DND-41 (cell line): ENCODE measurements around the gene PKP2.

Source experiments
- ATAC-seq: fragments of 200-7000 bp; cut with Tn5 transposase; 3 replicates; pipeline ENCODE4 v1.9.1; 2021; ENCODE audit warnings: low read depth; ENCODE audit not compliant: insufficient read depth
- DNase-seq: peaks from one replicate; pipeline ENCODE4 v3.0.0-alpha.2; 2020
- H2AFZ ChIP-seq: 2 replicates; pipeline ENCODE4 v1.6.0; 2012; ENCODE audit warnings: low read depth, low read length
- H3K27ac ChIP-seq: 2 replicates; pipeline ENCODE4 v1.5.1; 2012; ENCODE audit warnings: low read length, inconsistent platforms
- H3K27me3 ChIP-seq: fragments of 200-600 bp; sonication (generic); 2 replicates; pipeline ENCODE4 v1.6.0; 2012; ENCODE audit warnings: low read length, mild to moderate bottlenecking, inconsistent platforms; ENCODE audit not compliant: insufficient read depth, poor library complexity
- H3K36me3 ChIP-seq: 2 replicates; pipeline ENCODE4 v1.5.1; 2012; ENCODE audit warnings: low read length, inconsistent platforms; ENCODE audit not compliant: insufficient read depth
- H3K4me1 ChIP-seq: 2 replicates; pipeline ENCODE4 v1.5.1; 2012; ENCODE audit warnings: mild to moderate bottlenecking, low read length; ENCODE audit not compliant: insufficient read depth
- H3K4me2 ChIP-seq: 2 replicates; pipeline ENCODE4 v1.6.0; 2012; ENCODE audit warnings: mild to moderate bottlenecking, moderate library complexity, low read length, inconsistent platforms; ENCODE audit not compliant: insufficient read depth
- H3K4me3 ChIP-seq, 2 experiments: fragments of 200-600 bp in 1 of 2; shearing (Covaris generic) in 1 of 2; 2 replicates each; pipeline ENCODE4 v1.5.1; 2012 to 2016; ENCODE audit warnings: inconsistent platforms in 2 of 2, low read length in 2 of 2, mild to moderate bottlenecking in 2 of 2, low read depth in 1 of 2, moderate library complexity in 1 of 2
- H3K79me2 ChIP-seq: 2 replicates; pipeline ENCODE4 v1.6.0; 2012; ENCODE audit warnings: low read length, inconsistent platforms; ENCODE audit not compliant: insufficient read depth
- H3K9ac ChIP-seq: 2 replicates; pipeline ENCODE4 v1.6.0; 2012; ENCODE audit warnings: low read depth, mild to moderate bottlenecking, inconsistent platforms, low read length, moderate library complexity
- H3K9me3 ChIP-seq: 2 replicates; pipeline ENCODE4 v1.5.1; 2012; ENCODE audit warnings: low read length, moderate library complexity, mild to moderate bottlenecking, inconsistent platforms; ENCODE audit not compliant: insufficient read depth, severe bottlenecking
- H4K20me1 ChIP-seq: 2 replicates; pipeline ENCODE4 v1.6.0; 2012; ENCODE audit warnings: low read length; ENCODE audit not compliant: insufficient read depth
- EZH2 ChIP-seq: IDR thresholded peaks from 3 replicates; pipeline ENCODE4 v1.6.1; 2012; ENCODE audit warnings: borderline replicate concordance, low read depth, mild to moderate bottlenecking, moderate library complexity, low read length, inconsistent platforms; ENCODE audit not compliant: severe bottlenecking
- TF ChIP-seq, protein P1 (sequence below): IDR thresholded peaks from 2 replicates; pipeline ENCODE4 v1.5.1; 2012; ENCODE audit warnings: borderline replicate concordance, low read length, moderate library complexity, mild to moderate bottlenecking; ENCODE audit not compliant: poor library complexity, severe bottlenecking; ENCODE audit errors: extremely low read depth

The PKP2 gene

DNA sequence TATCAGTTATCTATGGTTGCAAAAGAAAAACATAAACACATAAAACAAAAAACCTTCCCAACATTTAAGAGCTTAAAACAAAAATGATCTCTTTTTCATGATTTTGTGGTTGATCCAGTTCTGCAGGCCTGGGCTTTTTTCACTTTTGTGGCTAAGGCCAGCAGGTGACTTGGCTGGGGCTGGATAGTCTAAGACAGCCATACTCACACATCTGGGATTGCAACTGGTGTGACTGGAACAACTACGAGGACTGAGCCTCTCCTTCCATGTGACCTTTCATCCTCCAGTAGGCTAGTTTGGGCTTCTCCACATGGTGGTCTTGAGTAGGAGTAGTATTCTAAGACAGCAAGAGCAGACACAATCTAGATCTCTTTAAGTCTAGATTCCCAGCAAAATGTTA, 7.2 kb upstream of the PKP2 start:
- no peaks in the 10 kb centered on the region for H3K9me3 ChIP-seq
- H3K27ac ChIP-seq = no peak overlapping the region
- TF ChIP-seq, protein P1, sequence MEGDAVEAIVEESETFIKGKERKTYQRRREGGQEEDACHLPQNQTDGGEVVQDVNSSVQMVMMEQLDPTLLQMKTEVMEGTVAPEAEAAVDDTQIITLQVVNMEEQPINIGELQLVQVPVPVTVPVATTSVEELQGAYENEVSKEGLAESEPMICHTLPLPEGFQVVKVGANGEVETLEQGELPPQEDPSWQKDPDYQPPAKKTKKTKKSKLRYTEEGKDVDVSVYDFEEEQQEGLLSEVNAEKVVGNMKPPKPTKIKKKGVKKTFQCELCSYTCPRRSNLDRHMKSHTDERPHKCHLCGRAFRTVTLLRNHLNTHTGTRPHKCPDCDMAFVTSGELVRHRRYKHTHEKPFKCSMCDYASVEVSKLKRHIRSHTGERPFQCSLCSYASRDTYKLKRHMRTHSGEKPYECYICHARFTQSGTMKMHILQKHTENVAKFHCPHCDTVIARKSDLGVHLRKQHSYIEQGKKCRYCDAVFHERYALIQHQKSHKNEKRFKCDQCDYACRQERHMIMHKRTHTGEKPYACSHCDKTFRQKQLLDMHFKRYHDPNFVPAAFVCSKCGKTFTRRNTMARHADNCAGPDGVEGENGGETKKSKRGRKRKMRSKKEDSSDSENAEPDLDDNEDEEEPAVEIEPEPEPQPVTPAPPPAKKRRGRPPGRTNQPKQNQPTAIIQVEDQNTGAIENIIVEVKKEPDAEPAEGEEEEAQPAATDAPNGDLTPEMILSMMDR = no peak
- TF ChIP-seq EZH2 = no peak
- H3K79me2 ChIP-seq = no peaks in the 10 kb centered on the region
- no peak for DNase-seq
- no peak overlapping the region for H2AFZ ChIP-seq
- no peak for ATAC-seq
- no peaks in the 10 kb centered on the region for H4K20me1 ChIP-seq
- H3K36me3 ChIP-seq = no peaks in the 10 kb centered on the region
- no peak overlapping the region for H3K9ac ChIP-seq
- H3K4me3 ChIP-seq = no peak overlapping the region
- no peaks in the 10 kb centered on the region for H3K4me1 ChIP-seq
- no peak overlapping the region for H3K4me2 ChIP-seq
- no peaks in the 10 kb centered on the region for H3K27me3 ChIP-seq

DNA sequence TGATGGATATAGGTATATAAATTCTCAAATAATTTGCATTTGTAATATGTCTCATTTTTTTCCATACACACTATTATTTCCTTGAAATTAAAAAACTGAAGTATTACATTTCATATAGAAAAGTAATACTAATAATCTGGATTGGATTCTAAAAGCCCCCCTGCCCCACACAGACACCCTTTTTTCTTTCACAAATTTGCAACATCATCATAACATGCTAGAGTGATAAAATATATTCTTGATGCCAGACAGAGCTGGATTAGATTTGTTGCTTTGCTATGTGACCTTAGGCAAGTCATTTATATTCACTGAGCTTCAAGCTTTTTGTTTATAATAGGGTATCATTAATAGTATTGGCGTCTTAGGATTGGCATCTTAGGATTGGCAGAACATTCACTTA, 6.7 kb upstream of the PKP2 start:
- H3K79me2 ChIP-seq = no peaks in the 10 kb centered on the region
- H3K27me3 ChIP-seq = no peaks in the 10 kb centered on the region
- TF ChIP-seq, protein P1 = no peak
- TF ChIP-seq EZH2 = no peak
- H3K4me1 ChIP-seq = no peaks in the 10 kb centered on the region
- no peak overlapping the region for H3K27ac ChIP-seq
- no peak overlapping the region for H3K4me3 ChIP-seq
- DNase-seq (no peak), ATAC-seq (no peak)
- H3K9ac ChIP-seq = no peak overlapping the region
- no peaks in the 10 kb centered on the region for H4K20me1 ChIP-seq
- no peak overlapping the region for H3K4me2 ChIP-seq
- H3K36me3 ChIP-seq = no peaks in the 10 kb centered on the region
- H3K9me3 ChIP-seq = no peaks in the 10 kb centered on the region
- H2AFZ ChIP-seq = no peak overlapping the region

DNA sequence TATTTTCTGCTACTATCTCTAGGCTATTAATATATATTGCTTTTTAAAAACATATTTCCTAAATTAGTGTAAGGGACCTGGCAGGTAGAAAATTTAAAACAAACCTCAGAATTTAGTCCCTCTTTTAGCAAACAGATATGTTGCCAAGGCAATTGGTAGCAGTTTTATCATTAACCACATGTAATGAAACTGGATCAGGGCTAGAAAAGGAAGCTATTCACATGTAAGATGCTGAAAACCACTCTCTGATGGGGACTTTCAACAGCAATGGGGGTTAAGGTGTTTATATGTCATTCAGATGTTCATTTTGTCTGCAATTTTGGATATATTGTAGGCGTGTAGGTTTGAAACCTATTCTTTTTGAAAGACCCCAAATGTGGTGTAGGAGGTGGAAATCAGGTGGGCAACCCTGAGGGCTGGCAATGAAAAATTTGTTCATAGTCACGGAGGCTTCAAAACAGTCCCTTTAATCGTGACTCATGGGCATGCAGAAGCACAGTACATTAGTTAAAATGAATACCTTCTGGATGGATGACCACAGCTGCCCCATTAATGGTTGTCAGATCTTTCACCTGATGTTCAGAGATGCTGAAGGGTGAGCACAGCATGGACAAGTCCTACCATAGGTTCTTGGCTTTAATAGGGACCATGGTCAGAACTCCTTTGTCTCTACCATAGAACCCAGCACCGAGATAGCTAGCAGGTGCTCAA, 5.9 kb upstream of the PKP2 start:
- TF ChIP-seq, protein P1 = no peak
- ATAC-seq (no peak), DNase-seq (no peak)
- Histone ChIP-seq H3K27me3 (no peaks in the 10 kb centered on the region), H3K4me2 (no peak overlapping the region), H3K36me3 (no peaks in the 10 kb centered on the region), H3K4me1 (no peaks in the 10 kb centered on the region), H2AFZ (no peak overlapping the region), H3K79me2 (no peaks in the 10 kb centered on the region), H4K20me1 (no peaks in the 10 kb centered on the region), H3K4me3 (no peak overlapping the region), H3K27ac (no peak overlapping the region), H3K9ac (no peak overlapping the region), H3K9me3 (no peaks in the 10 kb centered on the region)

DNA sequence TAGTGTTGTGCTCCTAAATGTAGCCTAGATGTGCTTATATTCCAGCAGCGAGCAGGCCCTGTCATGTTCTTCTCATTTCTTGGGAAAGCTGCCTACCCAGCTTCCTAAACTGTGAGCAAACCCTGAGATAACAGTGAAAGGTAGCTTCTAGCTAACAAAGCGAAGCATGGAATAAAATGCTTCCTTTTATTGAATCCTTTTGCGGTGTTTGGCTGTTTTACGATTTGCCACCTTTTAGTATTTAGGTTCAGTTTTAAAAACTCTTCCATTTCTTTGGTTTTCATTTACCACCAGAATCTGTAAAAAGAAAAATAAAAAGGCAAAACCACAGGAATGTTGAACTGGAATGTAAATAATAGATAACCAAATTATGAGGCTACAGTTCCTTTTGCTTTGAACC, 5.0 kb upstream of the PKP2 start:
- Histone ChIP-seq H3K27me3 (no peaks in the 10 kb centered on the region), H3K36me3 (no peaks in the 10 kb centered on the region), H3K4me3 (no peak overlapping the region), H3K79me2 (no peaks in the 10 kb centered on the region), H3K9me3 (no peaks in the 10 kb centered on the region), H3K4me1 (no peaks in the 10 kb centered on the region), H4K20me1 (no peaks in the 10 kb centered on the region), H3K9ac (no peak overlapping the region), H3K27ac (no peak overlapping the region), H3K4me2 (no peak overlapping the region), H2AFZ (no peak overlapping the region)
- no peak for DNase-seq
- no peak for TF ChIP-seq EZH2
- TF ChIP-seq, protein P1 = no peak
- ATAC-seq = no peak
